Fibroblast of lung (primary cell): Measurements from ENCODE around the gene DTX3. TPM values are rescaled to one million over a fixed set of nuclear protein-coding genes. Genes with fewer than 3 reads are reported as not detected.

Source experiments
- DNase-seq, 2 donors: peaks; one replicate each; pipeline versions ENCODE4 v3.0.0 to v3.0.0-alpha.2; 2010; ENCODE audit warnings: low read depth in 2 of 2
- H2AFZ ChIP-seq: 2 replicates; pipeline ENCODE4 v1.5.1; 2012; ENCODE audit warnings: low read length, control low read depth, inconsistent platforms
- H3K27ac ChIP-seq: 2 replicates; pipeline ENCODE4 v1.5.1; 2011; ENCODE audit warnings: low read length, control low read depth; ENCODE audit not compliant: insufficient read depth
- H3K27me3 ChIP-seq: 2 replicates; pipeline ENCODE4 v1.5.1; 2011; ENCODE audit warnings: mild to moderate bottlenecking, low read length; ENCODE audit not compliant: control insufficient read depth, insufficient read depth
- H3K36me3 ChIP-seq: 2 replicates; pipeline ENCODE4 v1.5.1; 2011; ENCODE audit warnings: low read length; ENCODE audit not compliant: control insufficient read depth, insufficient read depth
- H3K4me1 ChIP-seq: 2 replicates; pipeline ENCODE4 v1.5.1; 2011; ENCODE audit warnings: low read length; ENCODE audit not compliant: control insufficient read depth, insufficient read depth; ENCODE audit errors: extremely low read depth
- H3K4me2 ChIP-seq: 2 replicates; pipeline ENCODE4 v1.5.1; 2011; ENCODE audit warnings: low read length, control low read depth; ENCODE audit not compliant: insufficient read depth; ENCODE audit errors: extremely low read depth
- H3K4me3 ChIP-seq, 4 experiments: fragments of 200-600 bp in 1 of 4; sonication (generic) in 1 of 4; replicated peaks in 1 of 4; 2 replicates each; pipeline ENCODE4 v1.5.1; 2011 to 2016; ENCODE audit warnings: low read length in 4 of 4, low read depth in 3 of 4, mild to moderate bottlenecking in 3 of 4, control low read depth in 2 of 4, inconsistent platforms in 1 of 4, mixed read lengths in 1 of 4; ENCODE audit not compliant: insufficient read depth in 1 of 4; ENCODE audit errors: control extremely low read depth in 1 of 4
- H3K79me2 ChIP-seq: 2 replicates; pipeline ENCODE4 v1.5.1; 2012; ENCODE audit warnings: mild to moderate bottlenecking, low read length, inconsistent platforms; ENCODE audit not compliant: control insufficient read depth, insufficient read depth
- H3K9ac ChIP-seq: 2 replicates; pipeline ENCODE4 v1.5.1; 2011; ENCODE audit warnings: mild to moderate bottlenecking, low read length, control low read depth; ENCODE audit not compliant: insufficient read depth
- H3K9me3 ChIP-seq: 2 replicates; pipeline ENCODE4 v1.5.1; 2012; ENCODE audit warnings: low read depth, low read length; ENCODE audit not compliant: control insufficient read depth, insufficient read depth
- H4K20me1 ChIP-seq: 2 replicates; pipeline ENCODE4 v1.5.1; 2011; ENCODE audit warnings: low read length; ENCODE audit not compliant: control insufficient read depth, insufficient read depth; ENCODE audit errors: extremely low read depth
- CTCF ChIP-seq, 2 donors: IDR thresholded peaks in 1 of 2; conservative IDR thresholded peaks in 1 of 2; 1 replicate in 1 of 2; 2 replicates in 1 of 2; pipeline ENCODE4 v1.5.1; 2011 to 2012; ENCODE audit warnings: low read length in 2 of 2, control low read depth in 1 of 2, inconsistent platforms in 1 of 2, low read depth in 1 of 2, mild to moderate bottlenecking in 1 of 2
- EZH2 ChIP-seq: IDR thresholded peaks from 2 replicates; pipeline ENCODE4 v1.5.1; 2012; ENCODE audit warnings: low read length, control low read depth, mild to moderate bottlenecking; ENCODE audit errors: missing control alignments
- polyA plus RNA-seq, 2 donors: library from polyadenylated mRNA; depleted of rRNA in 1 of 2; stranded (reverse) in 1 of 2; unstranded in 1 of 2; fragments of >200 nt; gene quantifications; 2 replicates each; pipeline ENCODE4 v1.2.1, GENCODE V29; 2011 to 2012; ENCODE audit warnings: missing spikeins in 1 of 2
- total RNA-seq: library from RNA; depleted of rRNA; stranded (reverse); fragments of >200 nt; gene quantifications from 2 replicates; pipeline ENCODE4 v1.2.1, GENCODE V29; 2014

The DTX3 gene
- total and polyA plus RNA-seq, 2 donors (not counting 1 experiment from before 2014, with no cell fraction given) = 12.1 to 30.4 TPM

GRCh38 chr12:57606821-57607220, 2.2 kb downstream of the DTX3 start:
- no peak for DNase-seq
- Histone ChIP-seq H3K79me2 (no peaks in the 10 kb centered on the region), H3K27me3 (no peaks in the 10 kb centered on the region), H3K9ac (no peak overlapping the region), H4K20me1 (no peaks in the 10 kb centered on the region), H3K4me3 (no peak overlapping the region), H3K4me1 (peaks cover 13% of the 10 kb centered on the region), H2AFZ (no peak overlapping the region), H3K27ac (no peak overlapping the region), H3K9me3 (no peaks in the 10 kb centered on the region), H3K36me3 (peaks cover 2% of the 10 kb centered on the region), H3K4me2 (no peak overlapping the region)
- TF ChIP-seq CTCF (conservative IDR thresholded peaks at IDR 0.05 in 1 of 2, IDR thresholded peaks at IDR 0.05 in 1 of 2; ENCODE audit: low read depth in 1 of 2, low read length in 2 of 2) = no peak

GRCh38 chr12:57607958-57608663, 3.5 kb downstream of the DTX3 start:
- Histone ChIP-seq H3K79me2 (no peaks in the 10 kb centered on the region), H3K36me3 (peaks cover 2% of the 10 kb centered on the region)

GRCh38 chr12:57609101-57609780, 4.6 kb downstream of the DTX3 start:
- peaks cover 13% of the 10 kb centered on the region for H3K4me1 ChIP-seq
- H3K9me3 ChIP-seq = no peaks in the 10 kb centered on the region
- peaks cover 2% of the 10 kb centered on the region for H3K36me3 ChIP-seq
- no peak overlapping the region for H3K4me2 ChIP-seq
- no peak for TF ChIP-seq CTCF (conservative IDR thresholded peaks at IDR 0.05 in 1 of 2, IDR thresholded peaks at IDR 0.05 in 1 of 2; ENCODE audit: low read depth in 1 of 2, low read length in 2 of 2)
- TF ChIP-seq EZH2 = no peak
- no peak overlapping the region for H3K4me3 ChIP-seq
- H3K9ac ChIP-seq = no peak overlapping the region
- DNase-seq = no peak
- no peaks in the 10 kb centered on the region for H4K20me1 ChIP-seq
- no peaks in the 10 kb centered on the region for H3K79me2 ChIP-seq
- no peaks in the 10 kb centered on the region for H3K27me3 ChIP-seq
- no peak overlapping the region for H2AFZ ChIP-seq
- H3K27ac ChIP-seq = no peak overlapping the region

More at GRCh38 chr12:57607958-57608663, 3.5 kb downstream of the DTX3 start:
- no peaks in the 10 kb centered on the region for H4K20me1 ChIP-seq
- no peak overlapping the region for H3K27ac ChIP-seq
- no peak for DNase-seq
- no peak overlapping the region for H2AFZ ChIP-seq
- no peaks in the 10 kb centered on the region for H3K27me3 ChIP-seq
- no peak overlapping the region for H3K4me2 ChIP-seq
- H3K9me3 ChIP-seq = no peaks in the 10 kb centered on the region
- TF ChIP-seq EZH2 = no peak
- no peak for TF ChIP-seq CTCF (conservative IDR thresholded peaks at IDR 0.05 in 1 of 2, IDR thresholded peaks at IDR 0.05 in 1 of 2; ENCODE audit: low read depth in 1 of 2, low read length in 2 of 2)
- H3K4me3 ChIP-seq = no peak overlapping the region
- peaks cover 13% of the 10 kb centered on the region for H3K4me1 ChIP-seq
- H3K9ac ChIP-seq = no peak overlapping the region
